HG03060 (cell line): ENCODE data around the gene PLCG1.
"Not testable (repeated sequence)": the region's sequence is repeated elsewhere in the genome, so short reads cannot be mapped to it uniquely, and the experiment has no call there.

Experiments used
- ATAC-seq: cut with Tn5 transposase; IDR thresholded peaks from one replicate; pipeline ENCODE4 v1.9.1; 2021; ENCODE audit warnings: low read depth, moderate number of reproducible peaks; ENCODE audit not compliant: unreplicated experiment

Gene PLCG1

GRCh38 chr20:41123631-41124030 lies 13.7 kb upstream of the PLCG1 start:
- no peak for ATAC-seq

GRCh38 chr20:41124451-41125094 lies 12.8 kb upstream of the PLCG1 start:
- ATAC-seq, result no peak

- ATAC-seq, result no peak
Measured at GRCh38 chr20:41125530-41126457, 11.5 kb upstream of the PLCG1 start.

GRCh38 chr20:41126719-41127118 lies 10.6 kb upstream of the PLCG1 start:
- ATAC-seq, result no peak

GRCh38 chr20:41128317-41128716 lies 9.0 kb upstream of the PLCG1 start:
- not testable (repeated sequence) for ATAC-seq

- ATAC-seq, result no peak
Measured at GRCh38 chr20:41131594-41132387, 5.6 kb upstream of the PLCG1 start.

- not testable (repeated sequence) for ATAC-seq
Measured at GRCh38 chr20:41132388-41132775, 5.0 kb upstream of the PLCG1 start.

GRCh38 chr20:41133709-41134361 lies 3.5 kb upstream of the PLCG1 start:
- ATAC-seq, result peak; percentile 58

- ATAC-seq, result no peak
Measured at GRCh38 chr20:41134362-41135186, 2.8 kb upstream of the PLCG1 start.

GRCh38 chr20:41135187-41135887 lies 2.0 kb upstream of the PLCG1 start:
- ATAC-seq, result no peak

- ATAC-seq, result no peak
Measured at GRCh38 chr20:41135888-41136679, 1.3 kb upstream of the PLCG1 start.

GRCh38 chr20:41137614-41138474 lies 501 bp downstream of the PLCG1 start:
- no peak for ATAC-seq

- ATAC-seq, result no peak
Measured at GRCh38 chr20:41138475-41139226, 1.3 kb downstream of the PLCG1 start.

GRCh38 chr20:41139227-41140093 lies 2.1 kb downstream of the PLCG1 start:
- no peak for ATAC-seq

GRCh38 chr20:41140226-41141133 lies 3.1 kb downstream of the PLCG1 start:
- no peak for ATAC-seq
